K562 treated with DMSO at 1 percent for 4 hours (cell line): ENCODE data around the gene CRYBG1. TPM values are rescaled to one million over a fixed set of nuclear protein-coding genes. Genes with fewer than 3 reads are reported as not detected.

Experiments
- total RNA-seq: library from RNA; unstranded; fragments of 300-600 nt; gene quantifications from 2 replicates; pipeline ENCODE4 v1.2.3, GENCODE V29; 2022; ENCODE audit not compliant: insufficient read depth

CRYBG1 gene
- 0.11 and 0.15 TPM in 2 replicates for total RNA-seq

GRCh38 chr6:106360410-106360988 lies at the start of gene CRYBG1:
Gene CRYBG1 (plus strand): TSS chr6:106360717. CDS start chr6:106360909, 192 bp downstream.

GRCh38 chr6:106325336-106326178 lies 35.0 kb upstream of the CRYBG1 start, which contains the start of gene ATG5:
Gene ATG5 (minus strand): TSS chr6:106325760. CDS start chr6:106316208, 9,552 bp downstream.

Other genes with a start within 250 kb of the CRYBG1 start
- 22.9 and 27.1 TPM in 2 replicates for gene ATG5, start 35.0 kb upstream of the CRYBG1 start, total RNA-seq